ENCODE results near the gene GDPD5. TPM values are rescaled to one million over a fixed set of nuclear protein-coding genes. Genes with fewer than 3 reads are reported as not detected.

The GDPD5 gene
- total and polyA plus RNA-seq, 2 donors (not counting 1 experiment from before 2014, with no cell fraction given): 59.1 to 102 TPM

- H3K4me3 ChIP-seq (ENCODE audit: control extremely low read depth in 1 of 5, extremely low read depth in 1 of 5, insufficient read depth in 1 of 5, low read depth in 2 of 5, low read length in 4 of 5): peak overlapping the region; percentile 71 to 96 (median 76)
- no peaks in the 10 kb centered on the region for H3K9me3 ChIP-seq (ENCODE audit: control extremely low read depth in 1 of 3, control insufficient read depth in 2 of 3, insufficient read depth in 1 of 3, low read length in 2 of 3)
- DNase-seq (peak; percentile 67), ATAC-seq (ENCODE audit: low read depth) (peak; percentile 19)
- Mint-ChIP-seq H3K4me3 (peak overlapping the region; percentile 88), H3K27me3 (peaks cover 7% of the 10 kb centered on the region), H3K27ac (peak overlapping the region; percentile 95), H3K9me3 (ENCODE audit: insufficient read depth) (no peaks in the 10 kb centered on the region), H3K4me1 (peaks cover 41% of the 10 kb centered on the region)
- no peak for TF ChIP-seq CTCF (IDR thresholded peaks at IDR 0.05)
- no peak for TF ChIP-seq EZH2 (IDR thresholded peaks at IDR 0.05; ENCODE audit: borderline replicate concordance, insufficient read depth, low read depth, low read length, poor library complexity, severe bottlenecking)
- intact Hi-C loops (cut with micrococcal nuclease): loop anchor here (2.0 to 10.0 kb wide), 2 partner anchors 30 to 834 kb away; no protein-coding TSS in a partner anchor
- ChIA-PET POLR2A (interaction anchor here (0.6 to 1.3 kb wide), 2 partner anchors 12 to 105 kb away, joined by 3 to 4 read pairs; no protein-coding TSS in a partner anchor), CTCF (interaction anchor here (0.8 to 2.1 kb wide), 10 partner anchors 8 to 134 kb away, joined by 3 to 7 read pairs (median 4); partner anchors contain the start of gene GDPD5)
- peaks cover 20 to 29% of the 10 kb centered on the region in 2 donors for H3K4me1 ChIP-seq (ENCODE audit: control insufficient read depth in 2 of 2, insufficient read depth in 2 of 2, low read length in 2 of 2)
- 3% methylated on average over 5 of the region's 11 CpGs for WGBS (ENCODE audit: insufficient coverage)
- H3K36me3 ChIP-seq (replicated peaks in 1 of 2; ENCODE audit: control extremely low read depth in 1 of 2, control insufficient read depth in 1 of 2, extremely low read depth in 1 of 2, insufficient read depth in 2 of 2, low read length in 1 of 2): peaks cover 17 to 48% of the 10 kb centered on the region in 2 experiments
- H3K27me3 ChIP-seq (replicated peaks in 1 of 4; ENCODE audit: control extremely low read depth in 1 of 4, control insufficient read depth in 3 of 4, insufficient read depth in 4 of 4, low read length in 3 of 4): no peaks in the 10 kb centered on the region
- peaks cover 20% of the 10 kb centered on the region for H3K79me2 ChIP-seq (ENCODE audit: control insufficient read depth, insufficient read depth, low read length)
- H3K4me2 ChIP-seq (replicated peaks; ENCODE audit: low read depth, low read length, poor library complexity, severe bottlenecking): peak overlapping the region; percentile 74
- H3K9ac ChIP-seq (ENCODE audit: low read length): peak overlapping the region; percentile 79
- H4K20me1 ChIP-seq (ENCODE audit: control insufficient read depth, insufficient read depth, low read length, poor library complexity, severe bottlenecking): peaks cover 51% of the 10 kb centered on the region
- peak overlapping the region; percentile 85 to 87 for H3K27ac ChIP-seq (ENCODE audit: low read length in 2 of 2)
- H2AFZ ChIP-seq (ENCODE audit: insufficient read depth, low read depth, low read length, poor library complexity, severe bottlenecking): peak overlapping the region; percentile 74
Observed at GRCh38 chr11:75400146-75400865, 125.4 kb downstream of the GDPD5 start.
